ENCODE results near the gene DCTN3. TPM values are rescaled to one million over a fixed set of nuclear protein-coding genes. Genes with fewer than 3 reads are reported as not detected.
A peak's percentile ranks its signal among the peaks of the same experiment; 100 is the strongest.

The DCTN3 gene
- total and polyA plus RNA-seq, 9 of the 15 experiments (the other 6 are each of a cell fraction or from before 2014, with no cell fraction given): 11.0 to 51.0 (median 41.9) TPM

GRCh38 chr9:34647084-34647403, 26.7 kb upstream of the DCTN3 start:
- ATAC-seq (peak; percentile 25), DNase-seq (ENCODE audit: extremely low read depth in 1 of 4, low spot score in 3 of 4) (no peak), FAIRE-seq (no peak)
- in situ Hi-C loops (cut with MboI) (no loop called here), intact Hi-C loops (cut with micrococcal nuclease) (no loop called here)
- no CpG with 5 or more reads among the region's 8 CpGs for WGBS (ENCODE audit: insufficient coverage, low coverage, missing lambda C conversion rate)
- peak overlapping the region; percentile 84 for H3K4me3 ChIP-seq
- peaks cover 7% of the 10 kb centered on the region for H3K9me1 ChIP-seq (ENCODE audit: control insufficient read depth, insufficient read depth, low read length)
- H3K27me3 ChIP-seq (ENCODE audit: control insufficient read depth in 2 of 2, insufficient read depth in 2 of 2, low read length in 2 of 2): no peaks in the 10 kb centered on the region
- H3K9ac ChIP-seq (ENCODE audit: insufficient read depth in 1 of 2, low read depth in 2 of 2, low read length in 2 of 2): peak overlapping the region; percentile 80 to 90
- H3K79me2 ChIP-seq (ENCODE audit: control insufficient read depth, insufficient read depth, low read length): peaks cover 21% of the 10 kb centered on the region
- TF ChIP-seq RERE (CRISPR knock-in tag; IDR thresholded peaks at IDR 0.05; ENCODE audit: borderline replicate concordance) (no peak), HMGXB4 (CRISPR knock-in tag; IDR thresholded peaks at IDR 0.05) (0 out of 2 replicates have a peak, but pooled peaks have one; percentile 17), MTA3 (IDR thresholded peaks at IDR 0.05; ENCODE audit: borderline replicate concordance) (peak; percentile 2; the same call in 1 of the 2 replicates)
- H3K9me3 ChIP-seq (replicated peaks; ENCODE audit: control insufficient read depth, insufficient read depth, low read depth, low read length): no peaks in the 10 kb centered on the region
- H3K27ac ChIP-seq (ENCODE audit: extremely low read depth, low read depth, low read length): peak overlapping the region; percentile 75
- H3K4me2 ChIP-seq (ENCODE audit: insufficient read depth, low read length): peak overlapping the region; percentile 92
- POLR2A ChIA-PET: interaction anchor here (0.6 to 1.3 kb wide), 6 partner anchors 9 to 774 kb away, joined by 3 to 7 read pairs (median 4); partner anchors contain the start of genes DCTN3 and SIGMAR1
- H3K36me3 ChIP-seq (ENCODE audit: control insufficient read depth, insufficient read depth, low read length): peaks cover 27% of the 10 kb centered on the region; the same call in 2 of the 3 replicates
- no peaks in the 10 kb centered on the region for H4K20me1 ChIP-seq (replicated peaks; ENCODE audit: control insufficient read depth, insufficient read depth, low read length)
- H2AFZ ChIP-seq (ENCODE audit: low read depth, low read length): peak overlapping the region; percentile 97
- BruUV-seq (replicated peaks): no TSS peak
- H3K4me1 ChIP-seq (replicated peaks in 1 of 2; ENCODE audit: control insufficient read depth in 2 of 2, insufficient read depth in 2 of 2, low read length in 2 of 2): peaks cover 24 to 33% of the 10 kb centered on the region in 2 experiments; a peak in 4 of 5 replicates
- CTCF ChIA-PET (ENCODE audit: low intra/inter-chr PET ratio): interaction anchor here (1.0 to 1.4 kb wide), 3 partner anchors 18 to 54 kb away, joined by 3 read pairs; a partner anchor contains a TSS

Data from K562 (cell line).